ENCODE results near the gene FBXL5. TPM values are rescaled to one million over a fixed set of nuclear protein-coding genes. Genes with fewer than 3 reads are reported as not detected.

The FBXL5 gene
- total and polyA plus RNA-seq, 2 of the 13 experiments (the other 11 are each of a cell fraction or from before 2014, with no cell fraction given) = 17.4 to 45.3 TPM

GRCh38 chr4:15691346-15692135 lies 36.4 kb upstream of the FBXL5 start:
- ATAC-seq (peak; percentile 49; the same call in 2 of the 3 replicates), DNase-seq (ENCODE audit: low spot score) (peak; percentile 14), FAIRE-seq (no peak)
- Histone ChIP-seq H3K79me2 (ENCODE audit: insufficient read depth, low read length) (no peaks in the 10 kb centered on the region), H4K20me1 (ENCODE audit: insufficient read depth, low read length) (no peaks in the 10 kb centered on the region), H3K9me3 (ENCODE audit: low read length) (no peaks in the 10 kb centered on the region), H3K9ac (ENCODE audit: insufficient read depth, low read depth, low read length) (no peak overlapping the region), H3K4me2 (ENCODE audit: low read depth, low read length) (no peak overlapping the region), H3K27me3 (ENCODE audit: control insufficient read depth in 1 of 2, insufficient read depth in 2 of 2, low read length in 2 of 2) (no peaks in the 10 kb centered on the region), H3K4me3 (replicated peaks in 1 of 3; ENCODE audit: insufficient read depth in 1 of 3, low read depth in 2 of 3, low read length in 3 of 3) (no peak overlapping the region), H3K4me1 (ENCODE audit: insufficient read depth, low read length) (no peaks in the 10 kb centered on the region), H3K36me3 (replicated peaks in 1 of 2; ENCODE audit: control insufficient read depth in 1 of 2, insufficient read depth in 2 of 2, low read length in 2 of 2) (peaks cover 0 to 2% of the 10 kb centered on the region in 2 experiments; a peak in 2 of 5 replicates), H2AFZ (ENCODE audit: low read length) (no peak overlapping the region), H3K27ac (ENCODE audit: extremely low read length, insufficient read depth, low read length) (no peak overlapping the region)
- CTCF ChIA-PET (ENCODE audit: low intra/inter-chr PET ratio, low total read pairs) = no interaction called here
- intact Hi-C loops (cut with micrococcal nuclease; ENCODE audit: unreplicated experiment) (no loop called here), in situ Hi-C loops (cut with HindIII; ENCODE audit: extremely low pct_ligation_motif_present, low pct_unique_long_range_greater_than_20kb) (no loop called here)
- whole genome bisulfite sequencing (ENCODE audit: low lambda C conversion rate) = 76% methylated on average over 3 of the region's 3 CpGs
- BruUV-seq (replicated peaks) = no TSS peak
- POLR2A ChIA-PET = interaction anchor here (1.0 to 1.1 kb wide), 2 partner anchors 8 to 10 kb away, joined by 3 to 10 read pairs; partner anchors contain the start of gene FAM200B
- no peak for TF ChIP-seq TEF (CRISPR knock-in tag; IDR thresholded peaks at IDR 0.05)
- TF ChIP-seq TAF15 (IDR thresholded peaks at IDR 0.05; ENCODE audit: low read depth, low read length, poor library complexity, severe bottlenecking) = no peak
- no peak for TF ChIP-seq MXI1 (IDR thresholded peaks at IDR 0.05; ENCODE audit: borderline replicate concordance, low read depth, low read length)
- no peak for TF ChIP-seq AGO2 (optimal IDR thresholded peaks at IDR 0.05; ENCODE audit: low read depth, low read length)
- TF ChIP-seq NFE2L2 (IDR thresholded peaks at IDR 0.05; ENCODE audit: low read length) = no peak
- TF ChIP-seq, protein P1, sequence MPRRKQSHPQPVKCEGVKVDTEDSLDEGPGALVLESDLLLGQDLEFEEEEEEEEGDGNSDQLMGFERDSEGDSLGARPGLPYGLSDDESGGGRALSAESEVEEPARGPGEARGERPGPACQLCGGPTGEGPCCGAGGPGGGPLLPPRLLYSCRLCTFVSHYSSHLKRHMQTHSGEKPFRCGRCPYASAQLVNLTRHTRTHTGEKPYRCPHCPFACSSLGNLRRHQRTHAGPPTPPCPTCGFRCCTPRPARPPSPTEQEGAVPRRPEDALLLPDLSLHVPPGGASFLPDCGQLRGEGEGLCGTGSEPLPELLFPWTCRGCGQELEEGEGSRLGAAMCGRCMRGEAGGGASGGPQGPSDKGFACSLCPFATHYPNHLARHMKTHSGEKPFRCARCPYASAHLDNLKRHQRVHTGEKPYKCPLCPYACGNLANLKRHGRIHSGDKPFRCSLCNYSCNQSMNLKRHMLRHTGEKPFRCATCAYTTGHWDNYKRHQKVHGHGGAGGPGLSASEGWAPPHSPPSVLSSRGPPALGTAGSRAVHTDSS (CRISPR knock-in tag; conservative IDR thresholded peaks at IDR 0.05) = no peak
- no peak for TF ChIP-seq NR2F1 (CRISPR knock-in tag; IDR thresholded peaks at IDR 0.05)
- TF ChIP-seq UBTF (CRISPR knock-in tag; IDR thresholded peaks at IDR 0.05) = no peak
- no peak for TF ChIP-seq HOMEZ (CRISPR knock-in tag; IDR thresholded peaks at IDR 0.05; ENCODE audit: low read depth)
- TF ChIP-seq ZNF878 (CRISPR knock-in tag; IDR thresholded peaks at IDR 0.05) = no peak
- no peak for TF ChIP-seq RFX3 (CRISPR knock-in tag; IDR thresholded peaks at IDR 0.05)
- no peak for TF ChIP-seq DBP (CRISPR knock-in tag; IDR thresholded peaks at IDR 0.05; ENCODE audit: not compliant biosample characterization)
- TF ChIP-seq, protein P2, sequence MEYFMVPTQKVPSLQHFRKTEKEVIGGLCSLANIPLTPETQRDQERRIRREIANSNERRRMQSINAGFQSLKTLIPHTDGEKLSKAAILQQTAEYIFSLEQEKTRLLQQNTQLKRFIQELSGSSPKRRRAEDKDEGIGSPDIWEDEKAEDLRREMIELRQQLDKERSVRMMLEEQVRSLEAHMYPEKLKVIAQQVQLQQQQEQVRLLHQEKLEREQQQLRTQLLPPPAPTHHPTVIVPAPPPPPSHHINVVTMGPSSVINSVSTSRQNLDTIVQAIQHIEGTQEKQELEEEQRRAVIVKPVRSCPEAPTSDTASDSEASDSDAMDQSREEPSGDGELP (IDR thresholded peaks at IDR 0.05; ENCODE audit: borderline replicate concordance, low read depth) = no peak
- no peak for TF ChIP-seq SETDB1 (CRISPR knock-in tag; IDR thresholded peaks at IDR 0.05; ENCODE audit: borderline replicate concordance)
